Measurements from ENCODE around the gene PPP1R1B.

The PPP1R1B gene

DNA sequence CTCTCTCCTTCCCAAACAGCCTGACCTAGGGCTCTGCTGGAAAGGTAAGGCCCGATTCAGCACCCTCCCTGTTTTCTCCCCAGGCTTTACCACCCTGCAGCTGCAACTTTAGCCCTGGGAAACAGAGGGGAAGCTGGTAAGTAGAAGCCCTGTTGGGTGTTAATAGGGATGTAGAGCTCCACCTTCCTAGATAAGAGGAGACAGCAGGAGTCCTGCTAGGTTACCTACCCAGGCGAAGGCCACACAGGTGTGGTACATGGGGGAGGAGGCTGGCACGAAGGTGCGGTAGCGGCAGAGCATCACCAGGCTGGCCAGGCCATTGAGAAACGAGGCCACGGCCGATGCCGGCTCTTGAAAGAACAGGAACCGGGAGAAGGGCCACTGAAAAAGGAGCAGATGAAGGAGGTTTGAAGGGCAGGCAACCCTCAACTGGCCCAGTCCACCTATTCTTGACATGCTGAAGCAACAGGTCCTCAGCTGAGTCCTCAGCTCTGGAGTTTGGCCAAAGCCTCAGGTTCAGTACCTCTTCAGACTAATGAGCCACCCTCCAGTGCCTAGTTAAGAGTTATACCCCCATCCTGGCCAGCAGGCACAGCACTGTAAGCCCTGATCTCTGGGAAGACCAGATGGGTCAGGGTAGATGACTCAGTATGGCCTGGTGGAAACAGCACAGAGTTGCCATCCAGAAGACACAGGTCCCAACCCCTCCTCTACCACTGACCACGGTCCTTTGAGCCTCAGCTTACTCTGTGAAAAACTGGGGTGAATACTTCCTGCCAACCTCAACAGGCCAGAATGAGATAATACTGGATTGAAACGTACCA, 57.8 kb downstream of the PPP1R1B start:
- no peak for DNase-seq (ENCODE audit: low spot score)
